Smooth muscle cell (in vitro differentiated cells): ENCODE measurements around the gene PKP3. TPM values are rescaled to one million over a fixed set of nuclear protein-coding genes. Genes with fewer than 3 reads are reported as not detected.
"Not testable (repeated sequence)": the region's sequence is repeated elsewhere in the genome, so short reads cannot be mapped to it uniquely, and the experiment has no call there.

Source experiments
- DNase-seq: peaks from one replicate; lab custom pipeline; 2025; ENCODE audit not compliant: unreplicated experiment; lab: John Stamatoyannopoulos, UW
- H2AFZ ChIP-seq: fragments of 200-600 bp; sonication (generic); 2 replicates; pipeline ENCODE4 v1.6.0; 2016; ENCODE audit warnings: antibody characterized with exemption, low read depth, mild to moderate bottlenecking
- H3F3A ChIP-seq: fragments of 200-600 bp; sonication (generic); 2 replicates; pipeline ENCODE4 v1.6.0; 2017; ENCODE audit warnings: antibody characterized with exemption, low read depth
- H3K27ac ChIP-seq: fragments of 200-600 bp; sonication (generic); 2 replicates; pipeline ENCODE4 v1.5.1; 2016; ENCODE audit warnings: low read depth, mild to moderate bottlenecking
- H3K27me3 ChIP-seq: fragments of 200-600 bp; sonication (generic); 2 replicates; pipeline ENCODE4 v1.6.1; 2016; ENCODE audit warnings: low read depth, mild to moderate bottlenecking
- H3K36me3 ChIP-seq: fragments of 200-600 bp; sonication (generic); 2 replicates; pipeline ENCODE4 v1.5.1; 2016; ENCODE audit warnings: low read depth
- H3K4me1 ChIP-seq: fragments of 200-600 bp; sonication (generic); 2 replicates; pipeline ENCODE4 v1.5.1; 2016; ENCODE audit warnings: low read depth
- H3K4me2 ChIP-seq: fragments of 200-600 bp; sonication (generic); 2 replicates; pipeline ENCODE4 v1.6.0; 2016; ENCODE audit warnings: mild to moderate bottlenecking
- H3K4me3 ChIP-seq: fragments of 200-600 bp; sonication (generic); 2 replicates; pipeline ENCODE4 v1.5.1; 2016; ENCODE audit warnings: mild to moderate bottlenecking
- H3K79me2 ChIP-seq: fragments of 200-600 bp; sonication (generic); 2 replicates; pipeline ENCODE4 v1.6.0; 2016; ENCODE audit warnings: low read depth, mild to moderate bottlenecking
- H3K9ac ChIP-seq: fragments of 200-600 bp; sonication (generic); 2 replicates; pipeline ENCODE4 v1.6.0; 2016; ENCODE audit warnings: low read depth
- H3K9me3 ChIP-seq: fragments of 200-600 bp; sonication (generic); replicated peaks from 2 replicates; pipeline ENCODE4 v1.5.1; 2016; ENCODE audit warnings: low read depth
- H4K20me1 ChIP-seq: fragments of 200-600 bp; sonication (generic); 2 replicates; pipeline ENCODE4 v1.6.0; 2016; ENCODE audit warnings: low read depth
- WGBS: methylation state at CpG from one replicate; pipeline ENCODE4 v1.1.7; 2016; ENCODE audit warnings: low lambda C conversion rate; 5-methylcytosine and 5-hydroxymethylcytosine counted together
- polyA plus RNA-seq: library from polyadenylated mRNA; unstranded; fragments of >200 nt; fragmentation: Nextera tagmentation; extraction: Ambion mirVana; gene quantifications from 2 replicates; pipeline ENCODE4 v1.2.1, GENCODE V29; 2016
- total RNA-seq: library from RNA; depleted of rRNA; stranded (reverse); fragments of >200 nt; gene quantifications from 2 replicates; pipeline ENCODE4 v1.2.3, GENCODE V29; 2014
- TF ChIP-seq, protein P1 (sequence below): fragments of 200-600 bp; sonication (generic); IDR thresholded peaks from 2 replicates; pipeline ENCODE4 v1.5.1; 2017; ENCODE audit warnings: borderline replicate concordance, mild to moderate bottlenecking, antibody characterized with exemption; ENCODE audit not compliant: insufficient read depth, poor library complexity, severe bottlenecking

PKP3 gene, protein sequence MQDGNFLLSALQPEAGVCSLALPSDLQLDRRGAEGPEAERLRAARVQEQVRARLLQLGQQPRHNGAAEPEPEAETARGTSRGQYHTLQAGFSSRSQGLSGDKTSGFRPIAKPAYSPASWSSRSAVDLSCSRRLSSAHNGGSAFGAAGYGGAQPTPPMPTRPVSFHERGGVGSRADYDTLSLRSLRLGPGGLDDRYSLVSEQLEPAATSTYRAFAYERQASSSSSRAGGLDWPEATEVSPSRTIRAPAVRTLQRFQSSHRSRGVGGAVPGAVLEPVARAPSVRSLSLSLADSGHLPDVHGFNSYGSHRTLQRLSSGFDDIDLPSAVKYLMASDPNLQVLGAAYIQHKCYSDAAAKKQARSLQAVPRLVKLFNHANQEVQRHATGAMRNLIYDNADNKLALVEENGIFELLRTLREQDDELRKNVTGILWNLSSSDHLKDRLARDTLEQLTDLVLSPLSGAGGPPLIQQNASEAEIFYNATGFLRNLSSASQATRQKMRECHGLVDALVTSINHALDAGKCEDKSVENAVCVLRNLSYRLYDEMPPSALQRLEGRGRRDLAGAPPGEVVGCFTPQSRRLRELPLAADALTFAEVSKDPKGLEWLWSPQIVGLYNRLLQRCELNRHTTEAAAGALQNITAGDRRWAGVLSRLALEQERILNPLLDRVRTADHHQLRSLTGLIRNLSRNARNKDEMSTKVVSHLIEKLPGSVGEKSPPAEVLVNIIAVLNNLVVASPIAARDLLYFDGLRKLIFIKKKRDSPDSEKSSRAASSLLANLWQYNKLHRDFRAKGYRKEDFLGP
- total RNA-seq (32.0 and 61.2 TPM in 2 replicates), polyA plus RNA-seq (24.6 and 69.9 TPM in 2 replicates)

DNA sequence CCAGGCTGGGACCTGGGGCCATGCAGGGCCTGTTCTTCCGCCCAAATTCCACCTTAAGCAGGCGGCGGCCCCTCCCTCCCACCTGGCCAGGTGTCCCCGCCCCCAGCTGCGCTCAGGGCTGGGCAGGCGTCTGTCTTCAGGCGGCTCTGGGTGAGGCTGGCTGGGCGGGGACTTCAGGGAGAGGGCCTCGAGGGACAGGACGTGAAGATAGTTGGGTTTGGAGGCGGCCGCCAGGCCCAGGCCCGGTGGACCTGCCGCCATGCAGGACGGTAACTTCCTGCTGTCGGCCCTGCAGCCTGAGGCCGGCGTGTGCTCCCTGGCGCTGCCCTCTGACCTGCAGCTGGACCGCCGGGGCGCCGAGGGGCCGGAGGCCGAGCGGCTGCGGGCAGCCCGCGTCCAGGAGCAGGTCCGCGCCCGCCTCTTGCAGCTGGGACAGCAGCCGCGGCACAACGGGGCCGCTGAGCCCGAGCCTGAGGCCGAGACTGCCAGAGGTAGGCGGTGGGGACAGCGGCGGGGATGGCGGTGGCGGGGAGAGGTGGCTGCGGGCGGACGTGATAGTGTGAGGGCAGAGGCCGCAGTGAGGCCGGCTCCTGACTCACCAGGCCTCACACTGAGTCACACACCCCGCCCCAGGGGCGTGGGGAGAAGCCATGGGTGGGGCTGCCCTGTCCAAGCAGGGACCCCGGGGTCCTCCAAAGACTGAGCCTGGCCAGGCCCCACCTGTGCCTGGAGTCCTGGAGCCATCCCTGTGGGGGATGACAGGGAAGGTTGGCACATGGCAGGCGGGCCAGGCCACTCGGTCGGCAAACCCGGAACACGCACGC lies at the start of gene PKP3:
Gene PKP3 (plus strand): TSS at position 176 of the 824 bp plus-strand sequence. CDS start 84 bp downstream, at position 260.
- 21% methylated on average over 51 of the region's 57 CpGs for WGBS
- Histone ChIP-seq H3K79me2 (no peaks in the 10 kb centered on the region), H3F3A (no peaks in the 10 kb centered on the region), H3K4me2 (peak within 1 kb of the TSS; percentile 85), H3K27ac (peak within 1 kb of the TSS; percentile 89), H3K36me3 (no peaks in the 10 kb centered on the region), H3K4me3 (peak within 1 kb of the TSS; percentile 60), H2AFZ (peak within 1 kb of the TSS; percentile 54), H3K27me3 (no peaks in the 10 kb centered on the region), H3K4me1 (peaks cover 17% of the 10 kb centered on the region), H4K20me1 (peaks cover 7% of the 10 kb centered on the region), H3K9ac (peak within 1 kb of the TSS; percentile 82), H3K9me3 (no peaks in the 10 kb centered on the region)
- DNase-seq = peak; percentile 34
- TF ChIP-seq, protein P1, sequence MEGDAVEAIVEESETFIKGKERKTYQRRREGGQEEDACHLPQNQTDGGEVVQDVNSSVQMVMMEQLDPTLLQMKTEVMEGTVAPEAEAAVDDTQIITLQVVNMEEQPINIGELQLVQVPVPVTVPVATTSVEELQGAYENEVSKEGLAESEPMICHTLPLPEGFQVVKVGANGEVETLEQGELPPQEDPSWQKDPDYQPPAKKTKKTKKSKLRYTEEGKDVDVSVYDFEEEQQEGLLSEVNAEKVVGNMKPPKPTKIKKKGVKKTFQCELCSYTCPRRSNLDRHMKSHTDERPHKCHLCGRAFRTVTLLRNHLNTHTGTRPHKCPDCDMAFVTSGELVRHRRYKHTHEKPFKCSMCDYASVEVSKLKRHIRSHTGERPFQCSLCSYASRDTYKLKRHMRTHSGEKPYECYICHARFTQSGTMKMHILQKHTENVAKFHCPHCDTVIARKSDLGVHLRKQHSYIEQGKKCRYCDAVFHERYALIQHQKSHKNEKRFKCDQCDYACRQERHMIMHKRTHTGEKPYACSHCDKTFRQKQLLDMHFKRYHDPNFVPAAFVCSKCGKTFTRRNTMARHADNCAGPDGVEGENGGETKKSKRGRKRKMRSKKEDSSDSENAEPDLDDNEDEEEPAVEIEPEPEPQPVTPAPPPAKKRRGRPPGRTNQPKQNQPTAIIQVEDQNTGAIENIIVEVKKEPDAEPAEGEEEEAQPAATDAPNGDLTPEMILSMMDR = no peak

DNA sequence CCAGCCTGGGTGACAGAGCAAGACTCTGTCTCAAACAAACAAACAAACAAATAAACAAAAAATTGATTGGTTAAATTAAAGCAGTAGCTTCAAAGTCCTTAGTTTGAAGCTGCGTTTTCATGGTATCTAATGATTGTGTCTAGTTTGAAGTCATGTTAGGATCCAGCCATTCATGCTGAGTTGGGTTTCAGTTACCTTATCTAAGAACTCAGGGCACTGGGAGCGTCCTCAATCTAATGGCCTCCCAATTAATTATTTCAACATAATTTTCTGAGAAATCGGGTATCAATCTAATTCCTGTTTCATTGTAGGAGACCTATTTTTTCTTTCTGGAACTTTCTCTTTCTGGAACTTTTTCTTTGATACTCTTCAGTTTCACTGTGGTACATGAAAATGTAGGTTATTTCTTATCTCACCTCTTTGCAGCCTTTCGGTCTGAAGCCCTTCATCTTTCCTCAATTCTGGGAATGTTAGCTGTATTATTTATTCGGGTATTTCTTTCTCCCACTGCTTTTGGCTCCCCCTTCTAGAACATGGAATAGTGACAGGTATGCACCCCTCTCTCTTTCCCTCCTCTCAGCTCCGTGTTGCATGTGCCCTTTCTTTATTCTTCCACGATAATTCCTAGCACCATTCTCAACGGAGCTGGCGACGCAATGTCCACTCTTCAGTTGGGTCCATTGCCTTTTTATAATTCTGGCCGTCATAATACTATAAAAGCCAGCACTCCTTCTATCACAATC lies 49.0 kb upstream of the PKP3 start:
- H3K4me2 ChIP-seq = no peak overlapping the region
- no peak overlapping the region for H3K27ac ChIP-seq
- no peaks in the 10 kb centered on the region for H3K79me2 ChIP-seq
- WGBS = 95% methylated on average over 11 of the region's 11 CpGs
- H3K36me3 ChIP-seq = no peaks in the 10 kb centered on the region
- peaks cover 5% of the 10 kb centered on the region for H3K4me1 ChIP-seq
- TF ChIP-seq, protein P1 = no peak
- H3K4me3 ChIP-seq = no peak overlapping the region
- H3K9me3 ChIP-seq = no peaks in the 10 kb centered on the region
- no peak for DNase-seq
- no peak overlapping the region for H2AFZ ChIP-seq
- H3K9ac ChIP-seq = no peak overlapping the region
- no peaks in the 10 kb centered on the region for H4K20me1 ChIP-seq
- H3K27me3 ChIP-seq = no peaks in the 10 kb centered on the region
- peaks cover 6% of the 10 kb centered on the region for H3F3A ChIP-seq

DNA sequence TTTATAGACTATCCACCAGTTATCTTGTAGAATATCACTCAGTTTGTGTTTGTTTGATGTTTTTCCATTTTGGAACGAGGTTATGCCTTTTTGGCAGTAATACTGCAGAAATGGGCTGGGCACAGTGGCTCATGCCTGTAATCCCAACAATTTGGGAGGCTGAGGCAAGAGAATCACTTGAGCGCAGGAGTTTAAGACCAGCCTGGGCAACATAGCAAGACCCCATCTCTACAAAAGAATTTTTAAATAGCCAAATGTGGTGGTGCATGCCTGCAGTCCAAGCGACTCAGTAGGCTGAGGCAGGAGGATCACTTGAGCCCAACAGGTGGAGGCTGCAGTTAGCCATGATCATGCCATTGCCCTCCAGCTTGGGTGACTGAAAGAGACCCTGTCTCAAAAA lies 47.5 kb upstream of the PKP3 start:
- TF ChIP-seq, protein P1 = no peak
- Histone ChIP-seq H2AFZ (no peak overlapping the region), H3K27ac (no peak overlapping the region), H3K9me3 (no peaks in the 10 kb centered on the region), H3K4me1 (peaks cover 11% of the 10 kb centered on the region), H4K20me1 (no peaks in the 10 kb centered on the region), H3K9ac (no peak overlapping the region), H3K79me2 (no peaks in the 10 kb centered on the region), H3K27me3 (no peaks in the 10 kb centered on the region), H3K4me2 (no peak overlapping the region), H3F3A (peaks cover 6% of the 10 kb centered on the region), H3K36me3 (no peaks in the 10 kb centered on the region), H3K4me3 (no peak overlapping the region)
- no peak for DNase-seq
- 98% methylated on average over 3 of the region's 3 CpGs for WGBS

DNA sequence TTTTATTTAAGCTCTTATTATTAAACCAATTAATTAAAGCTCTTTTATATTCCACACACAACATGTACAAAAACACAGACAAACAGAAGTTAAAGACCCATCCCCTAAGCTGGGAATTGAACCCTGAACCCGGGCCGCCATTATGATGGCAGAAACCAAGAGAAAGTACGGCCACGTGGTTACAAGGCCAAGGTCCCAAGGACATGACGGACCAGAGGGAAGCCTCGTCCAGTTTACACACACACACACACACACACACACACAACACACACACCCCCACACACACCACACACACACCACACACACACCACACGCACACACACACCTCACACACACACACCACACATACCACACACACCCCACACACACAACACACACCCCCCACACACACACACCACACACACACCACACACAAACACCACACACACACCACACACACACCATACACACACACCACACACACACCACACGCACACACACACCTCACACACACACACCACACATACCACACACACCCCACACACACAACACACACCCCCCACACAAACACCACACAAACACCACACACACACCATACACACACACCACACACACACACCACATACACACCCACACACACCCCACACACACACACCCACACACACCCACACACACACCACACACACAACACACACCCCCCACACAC lies 44.6 kb upstream of the PKP3 start:
- H3K9me3 ChIP-seq, H3K4me3 ChIP-seq, DNase-seq, H3K27me3 ChIP-seq, H2AFZ ChIP-seq, H3K36me3 ChIP-seq, H3K79me2 ChIP-seq, H3K4me2 ChIP-seq, H3K27ac ChIP-seq, H3K9ac ChIP-seq, H4K20me1 ChIP-seq: not testable (repeated sequence)
- peaks cover 23% of the 10 kb centered on the region for H3K4me1 ChIP-seq
- peaks cover 20% of the 10 kb centered on the region for H3F3A ChIP-seq
- WGBS = over 99% methylated on average over 5 of the region's 8 CpGs
